IPS-18a (cell line): ENCODE results near the gene MDM4.
"Not testable (repeated sequence)": the region's sequence is repeated elsewhere in the genome, so short reads cannot be mapped to it uniquely, and the experiment has no call there.

Experiments used
- H3K27ac ChIP-seq: one replicate; pipeline ENCODE4 v1.5.1; 2013; ENCODE audit warnings: low read length
- H3K27me3 ChIP-seq: one replicate; pipeline ENCODE4 v1.6.1; 2013; ENCODE audit warnings: mild to moderate bottlenecking, low read length; ENCODE audit not compliant: control insufficient read depth, insufficient read depth
- H3K36me3 ChIP-seq: one replicate; pipeline ENCODE4 v1.6.1; 2013; ENCODE audit warnings: low read depth, low read length; ENCODE audit not compliant: control insufficient read depth
- H3K4me1 ChIP-seq: one replicate; pipeline ENCODE4 v1.6.1; 2013; ENCODE audit warnings: low read depth, low read length; ENCODE audit not compliant: control insufficient read depth
- H3K4me3 ChIP-seq: one replicate; pipeline ENCODE4 v1.5.1; 2013; ENCODE audit warnings: low read length
- H3K9ac ChIP-seq: one replicate; pipeline ENCODE4 v1.6.1; 2013; ENCODE audit warnings: mild to moderate bottlenecking, low read length, moderate library complexity
- H3K9me3 ChIP-seq: one replicate; pipeline ENCODE4 v1.6.1; 2013; ENCODE audit warnings: low read depth, low read length; ENCODE audit not compliant: control insufficient read depth

Gene MDM4

DNA sequence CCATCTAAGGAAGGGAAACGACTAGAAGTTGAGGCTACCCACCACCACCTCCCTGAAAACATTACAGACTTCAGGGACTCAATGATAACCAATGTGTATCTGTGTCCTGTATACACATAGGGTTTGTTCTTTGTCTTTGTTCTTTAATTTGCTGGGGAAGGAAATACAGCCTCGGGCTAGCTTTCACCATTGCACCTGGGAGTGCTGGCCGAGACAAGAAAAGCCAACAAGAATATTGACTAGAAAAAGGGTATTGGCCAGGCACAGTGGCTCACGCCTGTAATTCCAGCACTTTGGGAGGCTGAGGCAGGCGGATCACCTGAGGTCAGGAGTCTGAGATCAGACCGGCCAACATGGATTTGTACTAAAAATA, 50.4 kb downstream of the MDM4 start:
- H3K27ac ChIP-seq: no peak overlapping the region
- no peak overlapping the region for H3K4me3 ChIP-seq

DNA sequence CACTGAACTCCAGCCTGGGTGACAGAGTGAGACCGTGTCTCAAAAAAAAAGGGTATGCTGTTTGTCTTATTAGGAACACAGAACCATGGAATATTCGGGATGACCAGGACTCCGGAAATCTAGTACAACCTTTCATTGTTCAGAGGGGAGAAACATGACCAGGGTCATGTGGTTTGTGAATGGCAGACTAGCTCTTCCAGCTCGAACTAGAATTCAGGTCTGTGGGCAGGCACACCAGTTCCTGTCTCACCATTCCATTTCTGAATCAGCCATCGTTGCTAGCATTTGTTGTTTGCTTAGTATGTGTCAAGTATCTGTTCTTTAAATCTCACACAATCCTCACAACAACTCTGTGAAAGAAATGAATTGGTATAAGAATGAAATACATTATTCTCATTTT, 50.9 kb downstream of the MDM4 start:
- Histone ChIP-seq H3K4me3 (no peak overlapping the region), H3K4me1 (peaks cover 30% of the 10 kb centered on the region), H3K9ac (no peak overlapping the region), H3K27ac (no peak overlapping the region), H3K36me3 (no peaks in the 10 kb centered on the region), H3K9me3 (no peaks in the 10 kb centered on the region), H3K27me3 (no peaks in the 10 kb centered on the region)

More for the DNA sequence above, 50.4 kb downstream of the MDM4 start:
- peaks cover 26% of the 10 kb centered on the region for H3K4me1 ChIP-seq
- no peaks in the 10 kb centered on the region for H3K27me3 ChIP-seq
- H3K9ac ChIP-seq: no peak overlapping the region
- H3K9me3 ChIP-seq: no peaks in the 10 kb centered on the region
- H3K36me3 ChIP-seq: no peaks in the 10 kb centered on the region

DNA sequence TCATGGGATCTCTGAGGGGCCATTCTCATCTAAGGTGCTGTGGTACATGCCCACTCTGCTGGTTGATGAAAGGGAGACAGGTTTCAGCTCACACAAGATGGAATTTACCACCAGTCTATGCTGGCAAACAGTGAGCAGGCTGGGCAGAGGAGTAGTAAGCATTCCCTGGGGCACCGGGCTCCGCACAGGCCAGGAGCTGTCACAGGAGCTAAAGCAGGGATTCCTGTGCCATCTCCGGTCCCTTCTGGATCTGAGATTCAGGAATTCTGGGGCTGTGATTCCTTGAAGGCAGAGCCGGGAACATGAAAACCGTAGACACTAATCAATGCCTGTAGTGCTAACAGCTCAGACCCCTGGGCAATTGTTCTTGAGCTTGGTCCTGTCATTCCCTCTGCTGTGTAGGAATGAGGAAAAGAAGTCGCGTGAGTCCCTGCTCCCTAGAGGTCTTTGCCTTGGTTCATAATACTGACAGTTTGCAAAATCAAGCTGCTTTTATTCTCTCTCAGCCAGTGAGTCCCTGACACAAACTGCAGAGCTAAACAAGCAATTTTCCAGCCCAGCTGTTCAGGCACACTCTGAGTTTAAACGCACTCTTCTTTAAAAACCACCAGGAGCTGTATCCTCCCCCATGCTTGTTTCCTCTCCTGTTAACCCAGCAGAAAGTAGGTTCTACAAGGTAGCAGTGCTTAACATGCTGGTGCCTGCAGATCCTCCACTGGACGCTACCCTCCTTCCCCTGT, 52.5 kb downstream of the MDM4 start:
- Histone ChIP-seq H3K4me3 (no peak overlapping the region), H3K9me3 (no peaks in the 10 kb centered on the region), H3K4me1 (peaks cover 44% of the 10 kb centered on the region), H3K27me3 (no peaks in the 10 kb centered on the region), H3K9ac (no peak overlapping the region), H3K36me3 (no peaks in the 10 kb centered on the region), H3K27ac (no peak overlapping the region)

DNA sequence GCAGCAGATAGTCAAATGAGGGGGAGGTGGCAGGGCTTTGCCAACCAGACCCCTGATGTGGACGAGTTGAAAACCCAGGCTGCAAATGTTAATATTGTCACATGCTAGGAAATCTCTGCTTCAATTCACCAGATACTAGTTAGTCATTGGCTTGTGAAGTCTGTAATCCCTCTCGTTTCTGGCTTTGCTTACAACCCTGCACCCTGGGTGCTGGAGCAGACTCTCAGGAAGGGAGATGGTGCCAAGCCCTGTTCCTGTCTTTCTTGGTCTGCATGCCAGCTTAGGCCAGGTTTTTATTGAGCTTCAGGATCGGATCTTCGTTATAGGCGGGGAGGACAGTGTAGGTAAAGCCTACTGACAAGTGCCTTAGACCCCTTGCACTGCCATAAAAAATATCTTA, 53.3 kb downstream of the MDM4 start:
- no peak overlapping the region for H3K9ac ChIP-seq
- H3K9me3 ChIP-seq: no peaks in the 10 kb centered on the region
- peaks cover 51% of the 10 kb centered on the region for H3K4me1 ChIP-seq
- no peak overlapping the region for H3K4me3 ChIP-seq
- no peaks in the 10 kb centered on the region for H3K27me3 ChIP-seq
- H3K27ac ChIP-seq: no peak overlapping the region
- H3K36me3 ChIP-seq: no peaks in the 10 kb centered on the region

DNA sequence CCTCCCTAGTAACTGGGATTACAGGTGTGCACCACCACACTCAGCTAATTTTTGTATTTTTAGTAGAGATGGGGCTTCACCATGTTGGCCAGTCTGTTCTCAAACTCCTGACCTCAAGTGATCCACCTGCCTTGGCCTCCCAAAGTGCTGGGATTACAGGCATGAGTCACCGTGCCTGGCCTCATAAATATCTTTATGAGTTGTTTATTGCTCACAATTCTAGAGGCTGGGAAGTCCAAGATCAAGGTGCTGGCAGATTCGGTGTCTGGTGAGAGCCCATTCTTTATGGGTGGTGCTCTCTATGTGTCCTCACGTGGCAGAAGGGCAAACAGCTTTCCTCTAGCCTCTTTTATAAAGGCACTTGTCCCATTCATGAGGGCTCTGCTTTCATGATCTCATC, 53.8 kb downstream of the MDM4 start:
- H3K4me3 ChIP-seq, H3K9ac ChIP-seq, H3K9me3 ChIP-seq, H3K27me3 ChIP-seq, H3K27ac ChIP-seq, H3K36me3 ChIP-seq: not testable (repeated sequence)
- peaks cover 51% of the 10 kb centered on the region for H3K4me1 ChIP-seq

DNA sequence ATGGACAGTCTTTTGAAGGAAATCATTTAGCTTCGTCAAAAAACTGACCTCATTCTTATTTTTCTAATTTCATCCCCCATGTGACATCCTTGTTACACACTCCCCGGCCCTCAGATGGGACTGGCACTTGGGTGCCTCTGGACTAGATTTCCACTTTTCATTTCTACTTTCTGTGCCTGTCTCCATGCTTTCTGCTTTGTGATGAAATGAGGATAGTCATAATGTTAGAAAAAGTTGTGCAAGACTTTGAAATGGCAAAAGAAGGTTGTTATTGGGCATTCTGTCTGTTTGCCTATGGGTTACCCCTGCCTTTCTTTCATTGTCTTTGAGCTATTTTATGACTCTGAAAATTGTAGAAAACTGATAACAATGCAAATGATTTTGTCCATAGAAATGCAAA, 54.9 kb downstream of the MDM4 start:
- H3K27ac ChIP-seq: no peak overlapping the region
- no peak overlapping the region for H3K4me3 ChIP-seq
- H3K27me3 ChIP-seq: peaks cover 11% of the 10 kb centered on the region
- no peaks in the 10 kb centered on the region for H3K36me3 ChIP-seq
- H3K9ac ChIP-seq: no peak overlapping the region
- peaks cover 50% of the 10 kb centered on the region for H3K4me1 ChIP-seq
- no peaks in the 10 kb centered on the region for H3K9me3 ChIP-seq

DNA sequence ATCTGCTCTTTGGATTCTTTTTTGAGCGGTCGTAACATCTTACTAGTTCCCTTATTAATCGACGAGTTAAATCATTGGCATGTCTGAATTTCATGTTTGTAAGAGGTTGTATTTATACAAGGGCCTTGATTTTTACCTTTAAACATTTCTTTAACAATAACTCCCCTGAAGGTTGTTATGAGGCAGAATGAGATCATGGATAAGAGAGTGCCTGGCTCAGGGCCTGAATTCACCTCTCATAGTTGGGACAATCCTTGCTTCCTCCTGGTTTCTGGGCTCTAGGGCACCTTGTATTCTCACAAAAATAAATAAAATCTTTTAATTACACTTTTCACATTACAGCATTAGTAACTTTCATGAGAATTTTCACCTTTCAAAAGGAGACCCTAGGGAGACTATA, 55.4 kb downstream of the MDM4 start:
- H3K36me3 ChIP-seq: no peaks in the 10 kb centered on the region
- peaks cover 50% of the 10 kb centered on the region for H3K4me1 ChIP-seq
- no peak overlapping the region for H3K4me3 ChIP-seq
- H3K9ac ChIP-seq: no peak overlapping the region
- peaks cover 11% of the 10 kb centered on the region for H3K27me3 ChIP-seq
- H3K27ac ChIP-seq: no peak overlapping the region
- H3K9me3 ChIP-seq: no peaks in the 10 kb centered on the region

DNA sequence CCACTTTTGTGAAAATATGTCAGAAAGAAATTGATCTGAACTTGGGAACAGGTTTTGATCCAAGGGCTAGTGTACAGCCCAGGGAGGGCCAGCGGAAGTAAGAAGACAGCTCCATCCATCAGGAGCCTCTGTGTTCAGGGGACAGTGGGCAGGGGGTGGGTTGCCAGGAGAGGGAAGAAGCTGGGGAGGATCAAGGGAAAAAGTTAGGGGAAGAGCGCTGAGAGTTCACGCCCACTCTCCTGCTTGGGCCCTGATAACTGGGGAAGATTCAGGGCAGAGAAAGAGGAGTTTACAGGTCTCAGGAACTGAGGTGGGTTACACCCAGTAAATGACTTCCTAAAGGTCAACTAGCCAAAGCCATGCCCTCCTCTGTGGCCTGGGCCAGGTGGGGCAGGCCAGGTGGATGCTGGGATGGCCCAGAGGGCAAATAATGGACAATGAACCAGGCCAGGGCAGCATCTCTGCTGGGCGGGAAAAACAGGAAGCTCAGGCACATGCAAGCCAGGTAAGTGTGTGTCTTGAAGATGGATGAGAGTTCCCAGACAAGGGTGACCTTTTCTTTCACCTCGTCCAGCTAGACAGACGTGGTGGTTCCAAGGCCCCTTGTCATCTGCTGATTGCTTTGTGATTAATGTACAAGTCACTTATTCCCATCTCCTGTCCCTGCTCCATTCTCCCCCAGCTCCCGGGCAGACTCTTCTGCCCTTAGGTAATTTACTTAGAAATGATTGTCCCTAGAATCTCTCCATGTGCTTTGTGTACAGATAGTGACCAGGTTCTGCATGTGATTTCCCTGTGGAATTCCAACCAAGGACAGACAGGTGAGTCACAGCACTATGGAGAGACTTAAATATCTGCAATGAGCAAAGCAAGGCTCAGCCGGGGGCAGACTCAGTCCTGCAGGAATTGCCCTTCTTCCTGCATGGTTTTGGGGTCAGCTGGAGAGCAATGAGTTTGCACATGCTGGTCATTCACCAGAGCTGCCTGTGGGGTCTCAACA, 57.0 kb downstream of the MDM4 start:
- H3K4me3 ChIP-seq: no peak overlapping the region
- no peaks in the 10 kb centered on the region for H3K36me3 ChIP-seq
- H3K27me3 ChIP-seq: peaks cover 11% of the 10 kb centered on the region
- no peaks in the 10 kb centered on the region for H3K9me3 ChIP-seq
- no peak overlapping the region for H3K9ac ChIP-seq
- H3K27ac ChIP-seq: no peak overlapping the region
- H3K4me1 ChIP-seq: peaks cover 61% of the 10 kb centered on the region

DNA sequence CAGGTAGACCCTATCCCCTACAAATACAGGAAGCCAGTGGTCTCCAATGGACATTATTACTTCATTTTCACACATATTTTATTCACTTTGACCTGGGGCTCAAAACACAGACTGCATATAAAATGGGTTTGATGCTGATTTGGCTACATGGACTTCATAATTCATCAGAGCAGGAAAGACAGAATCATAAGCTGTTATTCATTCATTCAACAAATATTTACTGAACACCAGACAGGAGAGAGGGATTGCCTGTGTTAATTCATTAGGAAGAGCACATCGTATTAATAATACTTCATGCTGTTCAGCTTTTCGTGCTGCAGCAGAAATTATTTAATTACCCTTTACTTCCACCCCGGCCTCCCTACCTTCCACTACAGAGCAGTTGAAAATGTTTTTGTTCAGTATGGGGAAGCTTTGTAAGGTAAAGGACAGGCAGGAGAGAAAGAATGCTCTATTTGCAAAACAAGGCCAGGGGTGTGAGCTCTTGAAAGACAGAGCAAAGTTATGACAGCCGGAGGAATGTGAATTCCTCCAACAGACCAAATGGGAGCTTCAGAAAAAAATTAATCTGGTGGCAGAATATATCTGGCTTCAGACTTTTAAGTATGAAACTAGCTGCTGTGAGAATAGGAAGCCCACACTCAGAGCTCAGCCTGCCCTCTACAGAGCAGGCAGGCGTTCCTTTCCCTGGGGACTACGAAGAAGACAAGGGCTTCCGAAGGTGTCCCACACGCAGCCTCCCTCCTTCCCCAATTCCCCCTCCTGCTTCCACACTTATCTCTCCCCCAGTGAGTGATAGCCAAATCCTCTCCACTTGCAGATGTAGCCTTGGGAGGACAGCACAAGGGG, 58.0 kb downstream of the MDM4 start:
- H3K27ac ChIP-seq: no peak overlapping the region
- H3K4me1 ChIP-seq: peaks cover 70% of the 10 kb centered on the region
- no peaks in the 10 kb centered on the region for H3K9me3 ChIP-seq
- H3K36me3 ChIP-seq: no peaks in the 10 kb centered on the region
- H3K9ac ChIP-seq: no peak overlapping the region
- peak overlapping the region; percentile 23 for H3K4me3 ChIP-seq
- H3K27me3 ChIP-seq: peaks cover 12% of the 10 kb centered on the region

DNA sequence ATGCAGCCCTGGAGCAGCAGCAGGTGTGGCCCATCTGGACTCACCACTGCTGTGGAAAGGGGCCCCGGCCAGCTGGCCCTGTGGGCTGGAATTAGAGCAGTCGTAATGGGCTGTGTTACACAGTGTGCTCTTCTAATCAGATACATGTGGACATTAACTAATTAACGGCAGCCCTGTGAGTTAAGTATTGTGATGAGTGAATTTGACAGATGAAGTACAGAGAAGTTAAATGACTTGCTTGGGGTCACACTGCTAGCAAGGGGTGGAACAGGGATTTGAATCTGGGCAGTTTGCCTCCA, 58.6 kb downstream of the MDM4 start:
- peaks cover 75% of the 10 kb centered on the region for H3K4me1 ChIP-seq
- H3K36me3 ChIP-seq: no peaks in the 10 kb centered on the region
- peaks cover 18% of the 10 kb centered on the region for H3K27me3 ChIP-seq
- no peak overlapping the region for H3K27ac ChIP-seq
- no peak overlapping the region for H3K4me3 ChIP-seq
- no peak overlapping the region for H3K9ac ChIP-seq
- H3K9me3 ChIP-seq: no peaks in the 10 kb centered on the region
